ENCODE data around the gene CLIC1.

- TF ChIP-seq CTCF (optimal IDR thresholded peaks at IDR 0.05 in 1 of 3, IDR thresholded peaks at IDR 0.05 in 1 of 3, conservative IDR thresholded peaks at IDR 0.05 in 1 of 3; ENCODE audit: extremely low read depth in 1 of 3, insufficient read depth in 2 of 3, low read length in 3 of 3): no peak
- no peak for TF ChIP-seq EZH2 (IDR thresholded peaks at IDR 0.05; ENCODE audit: low read length)
Measured at GRCh38 chr6:31784098-31784925, 48.0 kb upstream of the CLIC1 start.

All from keratinocyte (primary cell).